Esophagus muscularis mucosa (tissue), 4 donors: Measurements from ENCODE around the gene GTF3C4. TPM values are rescaled to one million over a fixed set of nuclear protein-coding genes. Genes with fewer than 3 reads are reported as not detected.

ENCODE experiments used
- DNase-seq: peaks from one replicate; pipeline ENCODE4 v3.0.0-alpha.2; 2017; ENCODE audit errors: extremely low spot score
- H3K27ac ChIP-seq, 4 donors: fragments of 200-600 bp; sonication (generic); replicated peaks in 1 of 4; 1 replicate in 3 of 4; 2 replicates in 1 of 4; pipeline ENCODE4 v1.5.1; 2016 to 2019; ENCODE audit warnings: mild to moderate bottlenecking in 1 of 4
- H3K27me3 ChIP-seq, 4 donors: fragments of 200-600 bp; sonication (generic); one replicate each; pipeline versions ENCODE4 v1.5.1 to v1.6.0; 2016 to 2019
- H3K36me3 ChIP-seq, 4 donors: fragments of 200-600 bp; sonication (generic); one replicate each; pipeline ENCODE4 v1.5.1; 2016 to 2019
- H3K4me1 ChIP-seq, 4 donors: fragments of 200-600 bp; sonication (generic); one replicate each; pipeline ENCODE4 v1.5.1; 2016 to 2019
- H3K4me3 ChIP-seq, 4 donors: fragments of 200-600 bp; sonication (generic); 1 replicate in 2 of 4; 2 replicates in 2 of 4; pipeline ENCODE4 v1.5.1; 2016 to 2019; ENCODE audit warnings: mild to moderate bottlenecking in 4 of 4, moderate library complexity in 1 of 4
- H3K9me3 ChIP-seq, 4 donors: fragments of 200-600 bp; sonication (generic); 1 replicate in 3 of 4; 2 replicates in 1 of 4; pipeline ENCODE4 v1.5.1; 2016 to 2019
- CTCF ChIP-seq, 3 experiments: fragments of 200-600 bp in 2 of 3; fragments of 450-650 bp in 1 of 3; sonication (generic) in 2 of 3; IDR thresholded peaks; one replicate each; pipeline ENCODE4 v1.5.1; 2017 to 2019; ENCODE audit warnings: antibody characterized with exemption in 3 of 3, mild to moderate bottlenecking in 2 of 3, moderate library complexity in 1 of 3
- EP300 ChIP-seq: sonication (generic); formaldehyde crosslinking; IDR thresholded peaks from one replicate; pipeline ENCODE4 v1.6.1; 2017; ENCODE audit warnings: antibody characterized with exemption
- POLR2A ChIP-seq: fragments of 450-650 bp; IDR thresholded peaks from one replicate; pipeline ENCODE4 v1.6.1; 2017; ENCODE audit warnings: antibody characterized with exemption, moderate library complexity, mild to moderate bottlenecking, low read depth
- POLR2AphosphoS5 ChIP-seq, 2 donors: sonication (generic); formaldehyde crosslinking; IDR thresholded peaks; one replicate each; pipeline ENCODE4 v1.6.1; 2017; ENCODE audit warnings: antibody characterized with exemption in 2 of 2
- WGBS: methylation state at CpG from one replicate; pipeline ENCODE4 v1.1.5; 2018; 5-methylcytosine and 5-hydroxymethylcytosine counted together
- intact Hi-C: fragments of 100-400 bp; cut with DNase I; formaldehyde crosslinking; loops from one replicate; pipeline ENCODE4 v1.15.1; 2023
- total RNA-seq, 4 donors: library from RNA; depleted of rRNA; stranded (reverse); fragments of >200 nt; gene quantifications; one replicate each; pipeline versions ENCODE4 v1.1.0 to v1.2.1, GENCODE V29; 2016

The GTF3C4 gene
- total RNA-seq, 4 donors from 2014 or later: 10.4 to 15.3 (median 12.3) TPM

- 91% methylated on average over 11 of the region's 11 CpGs for WGBS
- TF ChIP-seq CTCF (IDR thresholded peaks at IDR 0.05) (no peak), EP300 (no peak), POLR2AphosphoS5 (IDR thresholded peaks at IDR 0.05) (no peak), POLR2A (no peak)
- Histone ChIP-seq H3K27me3 (no peaks in the 10 kb centered on the region), H3K4me1 (no peaks in the 10 kb centered on the region), H3K9me3 (no peaks in the 10 kb centered on the region), H3K4me3 (no peak overlapping the region), H3K27ac (no peak overlapping the region), H3K36me3 (peaks cover 35 to 89% (median 72%) of the 10 kb centered on the region in 4 donors)
- intact Hi-C loops: no loop called here
- no peak for DNase-seq
Measured at GRCh38 chr9:132627594-132627993, 42.7 kb upstream of the GTF3C4 start.

GRCh38 chr9:132628746-132629145 is 41.5 kb upstream of the GTF3C4 start:
- 91% methylated on average over 8 of the region's 8 CpGs for WGBS
- peaks cover 35 to 84% (median 71%) of the 10 kb centered on the region in 4 donors for H3K36me3 ChIP-seq
- intact Hi-C loops: no loop called here
- H3K27me3 ChIP-seq: no peaks in the 10 kb centered on the region
- H3K27ac ChIP-seq: no peak overlapping the region
- H3K9me3 ChIP-seq: no peaks in the 10 kb centered on the region
- TF ChIP-seq CTCF (IDR thresholded peaks at IDR 0.05) (no peak), POLR2A (no peak), POLR2AphosphoS5 (IDR thresholded peaks at IDR 0.05) (no peak), EP300 (no peak)
- no peak overlapping the region for H3K4me3 ChIP-seq
- H3K4me1 ChIP-seq: no peaks in the 10 kb centered on the region
- no peak for DNase-seq

- TF ChIP-seq CTCF (IDR thresholded peaks at IDR 0.05) (no peak), POLR2AphosphoS5 (IDR thresholded peaks at IDR 0.05) (no peak), POLR2A (no peak), EP300 (no peak)
- WGBS: 84% methylated on average over 7 of the region's 9 CpGs
- no peaks in the 10 kb centered on the region for H3K27me3 ChIP-seq
- no peak overlapping the region for H3K27ac ChIP-seq
- intact Hi-C loops: no loop called here
- H3K36me3 ChIP-seq: peaks cover 35 to 82% (median 63%) of the 10 kb centered on the region in 4 donors
- no peak overlapping the region for H3K4me3 ChIP-seq
- no peaks in the 10 kb centered on the region for H3K9me3 ChIP-seq
- DNase-seq: no peak
- no peaks in the 10 kb centered on the region for H3K4me1 ChIP-seq
Measured at GRCh38 chr9:132630116-132630515, 40.1 kb upstream of the GTF3C4 start.

- TF ChIP-seq CTCF (IDR thresholded peaks at IDR 0.05): no peak
- no peak for TF ChIP-seq POLR2AphosphoS5 (IDR thresholded peaks at IDR 0.05)
- no peak for TF ChIP-seq EP300
- no peak for TF ChIP-seq POLR2A
- Histone ChIP-seq H3K36me3 (peaks cover 37 to 79% (median 58%) of the 10 kb centered on the region in 4 donors), H3K4me1 (no peaks in the 10 kb centered on the region), H3K4me3 (no peak overlapping the region), H3K9me3 (no peaks in the 10 kb centered on the region), H3K27me3 (no peaks in the 10 kb centered on the region), H3K27ac (no peak overlapping the region)
- intact Hi-C loops: no loop called here
- 90% methylated on average over 3 of the region's 3 CpGs for WGBS
- no peak for DNase-seq
Measured at GRCh38 chr9:132630811-132631210, 39.5 kb upstream of the GTF3C4 start.

- 94% methylated on average over 5 of the region's 5 CpGs for WGBS
- TF ChIP-seq POLR2AphosphoS5 (IDR thresholded peaks at IDR 0.05) (no peak), CTCF (IDR thresholded peaks at IDR 0.05) (no peak), POLR2A (no peak), EP300 (no peak)
- DNase-seq: no peak
Measured at GRCh38 chr9:132631280-132631679, 39.0 kb upstream of the GTF3C4 start.

More at GRCh38 chr9:132631280-132631679, 39.0 kb upstream of the GTF3C4 start:
- H3K27me3 ChIP-seq: no peaks in the 10 kb centered on the region
- no peak overlapping the region for H3K4me3 ChIP-seq
- no peaks in the 10 kb centered on the region for H3K9me3 ChIP-seq
- H3K27ac ChIP-seq: no peak overlapping the region
- no peaks in the 10 kb centered on the region for H3K4me1 ChIP-seq
- intact Hi-C loops: no loop called here
- peaks cover 41 to 80% (median 58%) of the 10 kb centered on the region in 4 donors for H3K36me3 ChIP-seq
